Erythroblast (primary cell): ENCODE data around the gene CCPG1.

Source experiments
- GATA1 ChIP-seq: IDR thresholded peaks from 2 replicates; pipeline ENCODE4 v1.6.1; 2011; ENCODE audit warnings: low read depth, mild to moderate bottlenecking, control low read depth, low read length, moderate library complexity
- POLR2A ChIP-seq: IDR thresholded peaks from 2 replicates; pipeline ENCODE4 v1.6.1; 2011; ENCODE audit warnings: mild to moderate bottlenecking, low read length

- TF ChIP-seq POLR2A (no peak), GATA1 (no peak)
Observed at GRCh38 chr15:55381595-55381994, 26.6 kb downstream of the CCPG1 start.
